ENCODE results near the gene EPB41. TPM values are rescaled to one million over a fixed set of nuclear protein-coding genes. Genes with fewer than 3 reads are reported as not detected.

The EPB41 gene
- total and polyA plus RNA-seq, 2 of the 4 experiments (the other 2 are of a cell fraction) = 4.6 to 10.0 TPM

GRCh38 chr1:29052100-29052499 is 137.7 kb downstream of the EPB41 start:
- TF ChIP-seq USF2 (IDR thresholded peaks at IDR 0.05; ENCODE audit: low read depth, low read length) (no peak), CTCF (conservative IDR thresholded peaks at IDR 0.05; ENCODE audit: low read depth, low read length) (no peak), RFX5 (IDR thresholded peaks at IDR 0.05; ENCODE audit: low read depth, low read length) (no peak), FOS (IDR thresholded peaks at IDR 0.05; ENCODE audit: low read depth, low read length) (no peak), RAD21 (IDR thresholded peaks at IDR 0.05; ENCODE audit: low read length) (no peak), CHD1 (IDR thresholded peaks at IDR 0.05; ENCODE audit: low read depth, low read length) (no peak), CEBPB (IDR thresholded peaks at IDR 0.05; ENCODE audit: low read depth, low read length) (no peak), NFE2L2 (IDR thresholded peaks at IDR 0.05; ENCODE audit: low read depth, low read length) (no peak), BHLHE40 (IDR thresholded peaks at IDR 0.05; ENCODE audit: low read depth, low read length) (no peak), MXI1 (IDR thresholded peaks at IDR 0.05; ENCODE audit: borderline replicate concordance, low read depth, low read length) (no peak), MAFK (IDR thresholded peaks at IDR 0.05; ENCODE audit: low read depth, low read length) (no peak), SMC3 (IDR thresholded peaks at IDR 0.05; ENCODE audit: low read depth, low read length) (no peak), MAZ (IDR thresholded peaks at IDR 0.05; ENCODE audit: borderline replicate concordance, low read depth, low read length) (no peak), POLR2A (IDR thresholded peaks at IDR 0.05; ENCODE audit: low read depth, low read length) (no peak), ELK1 (IDR thresholded peaks at IDR 0.05; ENCODE audit: borderline replicate concordance, low read depth, low read length) (no peak), RCOR1 (IDR thresholded peaks at IDR 0.05; ENCODE audit: insufficient replicate concordance, low read length) (no peak)
- DNase-seq (no peak), ATAC-seq (ENCODE audit: low read depth) (no peak)
- Histone ChIP-seq H4K8ac (ENCODE audit: low read depth in 2 of 2, low read length in 2 of 2) (no peak overlapping the region), H2BK120ac (ENCODE audit: low read depth, low read length) (no peak overlapping the region), H2AK9ac (replicated peaks; ENCODE audit: low read depth, low read length, poor library complexity) (no peak overlapping the region), H3K9ac (ENCODE audit: low read depth, low read length) (no peak overlapping the region), H3K79me1 (ENCODE audit: low read depth in 1 of 2, low read length in 2 of 2) (no peaks in the 10 kb centered on the region), H3K9me3 (ENCODE audit: control insufficient read depth, insufficient read depth, low read length) (no peaks in the 10 kb centered on the region), H3K36me3 (ENCODE audit: control insufficient read depth, insufficient read depth, low read length) (no peaks in the 10 kb centered on the region), H3K18ac (ENCODE audit: low read depth, low read length) (no peak overlapping the region), H3K4me2 (ENCODE audit: low read depth, low read length) (no peak overlapping the region), H3K27ac (ENCODE audit: insufficient read depth, low read length) (no peak overlapping the region), H3K4me1 (ENCODE audit: control insufficient read depth, insufficient read depth, low read length) (peaks cover 4% of the 10 kb centered on the region; the same call in 1 of the 2 replicates), H3K56ac (ENCODE audit: extremely low read depth, insufficient read depth, low read length) (no peak overlapping the region), H2AFZ (replicated peaks; ENCODE audit: low read length, poor library complexity) (no peak overlapping the region), H2BK5ac (ENCODE audit: low read depth, low read length, poor library complexity, severe bottlenecking) (no peak overlapping the region), H2BK20ac (ENCODE audit: low read depth, low read length) (no peak overlapping the region), H2BK15ac (ENCODE audit: low read depth, low read length) (no peak overlapping the region), H2AK5ac (ENCODE audit: low read depth, low read length) (no peak overlapping the region), H4K20me1 (ENCODE audit: insufficient read depth, low read length) (no peaks in the 10 kb centered on the region), H3K14ac (replicated peaks; ENCODE audit: low read depth, low read length) (no peak overlapping the region), H4K5ac (ENCODE audit: low read depth, low read length) (no peak overlapping the region), H3K4me3 (ENCODE audit: insufficient read depth, low read depth, low read length) (no peak overlapping the region), H3K4ac (ENCODE audit: low read depth, low read length) (no peak overlapping the region; the same call in 1 of the 2 replicates), H4K91ac (ENCODE audit: insufficient read depth, low read depth, low read length) (no peak overlapping the region), H3K9me1 (ENCODE audit: insufficient read depth, low read length) (no peaks in the 10 kb centered on the region), H3K27me3 (ENCODE audit: control insufficient read depth, insufficient read depth, low read length) (no peaks in the 10 kb centered on the region), H3K23ac (ENCODE audit: low read depth, low read length) (no peak overlapping the region)
- WGBS, 2 experiments (ENCODE audit: extremely low coverage in 2 of 2, insufficient read length in 1 of 2) = no CpG with 5 or more reads among the region's 2 CpGs
- POLR2A ChIA-PET (ENCODE audit: unreplicated experiment) = no interaction called here
- BruUV-seq (replicated peaks) = no TSS peak
- CTCF ChIA-PET = no interaction called here
- in situ Hi-C loops (cut with MboI; ENCODE audit: low sequenced_read_pairs) (no loop called here), dilution Hi-C loops (cut with HindIII; ENCODE audit: low sequenced_read_pairs, unreplicated experiment) (no loop called here), intact Hi-C loops (cut with micrococcal nuclease) (no loop called here)

All from IMR-90 (cell line).